Tibial nerve (tissue), 4 donors: ENCODE measurements around the gene RNF220. TPM values are rescaled to one million over a fixed set of nuclear protein-coding genes. Genes with fewer than 3 reads are reported as not detected.

ENCODE experiments used
- DNase-seq, 2 donors: peaks; one replicate each; pipeline ENCODE4 v3.0.0-alpha.2; 2019; ENCODE audit warnings: low spot score in 2 of 2
- H3K27ac ChIP-seq, 4 donors: fragments of 200-600 bp; sonication (generic) in 3 of 4; one replicate each; pipeline ENCODE4 v1.5.1; 2017 to 2019; ENCODE audit warnings: mild to moderate bottlenecking in 1 of 4
- H3K27me3 ChIP-seq, 2 donors: fragments of 200-600 bp; sonication (generic) in 1 of 2; one replicate each; pipeline versions ENCODE4 v1.5.1 to v1.6.0; 2017 to 2019
- H3K36me3 ChIP-seq, 3 donors: fragments of 200-600 bp; sonication (generic); one replicate each; pipeline ENCODE4 v1.5.1; 2018 to 2019
- H3K4me1 ChIP-seq, 4 donors: fragments of 200-600 bp; sonication (generic) in 3 of 4; one replicate each; pipeline ENCODE4 v1.5.1; 2017 to 2019
- H3K4me3 ChIP-seq, 4 donors: fragments of 200-600 bp; sonication (generic) in 3 of 4; one replicate each; pipeline ENCODE4 v1.5.1; 2017 to 2019; ENCODE audit warnings: mild to moderate bottlenecking in 1 of 4, moderate library complexity in 1 of 4
- H3K9me3 ChIP-seq, 4 donors: fragments of 200-600 bp; sonication (generic) in 3 of 4; one replicate each; pipeline ENCODE4 v1.5.1; 2017 to 2019
- EP300 ChIP-seq, 2 donors: sonication (generic); formaldehyde crosslinking; IDR thresholded peaks; one replicate each; pipeline ENCODE4 v1.6.1; 2017; ENCODE audit warnings: antibody characterized with exemption in 2 of 2, mild to moderate bottlenecking in 1 of 2
- POLR2A ChIP-seq, 2 donors: fragments of 450-650 bp; IDR thresholded peaks; one replicate each; pipeline ENCODE4 v1.6.1; 2017; ENCODE audit warnings: antibody characterized with exemption in 2 of 2, mild to moderate bottlenecking in 2 of 2, moderate library complexity in 2 of 2
- WGBS, 2 donors: methylation state at CpG; one replicate each; pipeline ENCODE4 v1.1.5; 2018; 5-methylcytosine and 5-hydroxymethylcytosine counted together
- total RNA-seq, 4 donors: library from RNA; depleted of rRNA; stranded (reverse); fragments of >200 nt; gene quantifications; one replicate each; pipeline ENCODE4 v1.1.0, GENCODE V29; 2016
- TF ChIP-seq, protein P1 (sequence below), 5 experiments: fragments of 200-600 bp in 3 of 5; fragments of 450-650 bp in 2 of 5; sonication (generic) in 3 of 5; IDR thresholded peaks; one replicate each; pipeline ENCODE4 v1.5.1; 2016 to 2019; ENCODE audit warnings: antibody characterized with exemption in 5 of 5, mild to moderate bottlenecking in 3 of 5, moderate library complexity in 2 of 5

Gene RNF220
- total RNA-seq, 4 donors from 2014 or later = 110 to 151 (median 114) TPM

DNA sequence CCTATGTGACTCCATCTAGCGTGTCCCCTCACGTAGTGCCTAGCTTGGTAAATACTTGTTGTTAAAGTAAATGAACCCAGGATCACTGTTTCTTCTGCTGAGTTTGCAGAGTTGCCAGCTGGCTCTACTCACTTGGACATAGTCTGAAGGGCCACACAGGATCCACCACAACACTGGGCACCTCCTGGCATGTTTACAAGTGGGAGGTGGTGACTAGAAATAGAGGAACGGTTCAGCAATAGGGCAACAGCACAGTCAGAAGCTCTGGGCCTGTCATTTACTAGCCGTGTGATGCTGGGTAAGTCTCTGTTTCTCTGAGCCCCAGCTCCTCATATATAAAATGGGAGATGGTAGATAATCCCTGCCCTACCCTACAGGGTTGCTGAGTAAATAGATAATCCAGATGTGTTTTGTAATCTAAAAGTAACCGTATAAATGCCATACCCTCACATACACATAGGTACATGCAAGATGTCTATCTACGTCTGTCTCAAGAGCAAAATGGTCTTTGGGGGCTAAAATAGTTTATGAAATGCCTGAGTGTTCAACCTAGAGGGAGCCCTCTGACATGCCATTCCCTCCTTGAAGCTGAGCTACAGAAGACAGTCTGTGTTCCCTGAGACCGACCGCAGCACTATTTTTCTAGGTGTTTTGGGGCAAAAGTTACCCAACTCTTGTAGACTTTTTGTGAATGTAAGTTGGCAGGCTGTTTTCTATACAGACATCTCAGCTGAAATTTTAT is 20.5 kb downstream of the RNF220 start:
- H3K36me3 ChIP-seq = no peaks in the 10 kb centered on the region
- no peak for DNase-seq
- H3K27me3 ChIP-seq = peaks cover 0 to 62% of the 10 kb centered on the region in 2 donors
- TF ChIP-seq EP300 (IDR thresholded peaks at IDR 0.05) (no peak), POLR2A (IDR thresholded peaks at IDR 0.05) (no peak)
- TF ChIP-seq, protein P1, sequence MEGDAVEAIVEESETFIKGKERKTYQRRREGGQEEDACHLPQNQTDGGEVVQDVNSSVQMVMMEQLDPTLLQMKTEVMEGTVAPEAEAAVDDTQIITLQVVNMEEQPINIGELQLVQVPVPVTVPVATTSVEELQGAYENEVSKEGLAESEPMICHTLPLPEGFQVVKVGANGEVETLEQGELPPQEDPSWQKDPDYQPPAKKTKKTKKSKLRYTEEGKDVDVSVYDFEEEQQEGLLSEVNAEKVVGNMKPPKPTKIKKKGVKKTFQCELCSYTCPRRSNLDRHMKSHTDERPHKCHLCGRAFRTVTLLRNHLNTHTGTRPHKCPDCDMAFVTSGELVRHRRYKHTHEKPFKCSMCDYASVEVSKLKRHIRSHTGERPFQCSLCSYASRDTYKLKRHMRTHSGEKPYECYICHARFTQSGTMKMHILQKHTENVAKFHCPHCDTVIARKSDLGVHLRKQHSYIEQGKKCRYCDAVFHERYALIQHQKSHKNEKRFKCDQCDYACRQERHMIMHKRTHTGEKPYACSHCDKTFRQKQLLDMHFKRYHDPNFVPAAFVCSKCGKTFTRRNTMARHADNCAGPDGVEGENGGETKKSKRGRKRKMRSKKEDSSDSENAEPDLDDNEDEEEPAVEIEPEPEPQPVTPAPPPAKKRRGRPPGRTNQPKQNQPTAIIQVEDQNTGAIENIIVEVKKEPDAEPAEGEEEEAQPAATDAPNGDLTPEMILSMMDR (IDR thresholded peaks at IDR 0.05) = no peak
- no peak overlapping the region for H3K4me3 ChIP-seq
- WGBS, 2 donors = 72 to 88% methylated on average over 8 of the region's 8 CpGs
- peaks cover 0 to 18% (median 2%) of the 10 kb centered on the region in 4 donors for H3K4me1 ChIP-seq
- H3K9me3 ChIP-seq = no peaks in the 10 kb centered on the region
- H3K27ac ChIP-seq = no peak overlapping the region

DNA sequence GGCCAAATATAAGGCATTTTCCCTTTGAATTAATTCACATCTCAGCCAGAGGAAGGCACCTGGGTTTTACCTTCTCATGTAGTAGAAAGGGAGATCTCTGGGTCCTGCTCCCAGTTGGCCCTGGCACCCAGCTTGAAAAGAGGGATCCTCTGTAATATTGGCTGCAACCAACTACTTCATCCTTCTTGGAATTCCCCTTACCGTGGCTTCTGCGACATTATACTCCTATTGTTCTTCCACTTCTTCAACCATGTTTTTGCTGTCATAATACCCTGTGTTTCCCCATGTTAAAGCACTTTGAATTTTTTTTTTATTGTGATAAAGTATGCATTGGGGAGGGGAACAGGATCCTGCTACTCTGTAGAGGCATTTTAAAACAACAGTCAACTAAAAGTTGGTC is 26.8 kb downstream of the RNF220 start:
- Histone ChIP-seq H3K27ac (no peak overlapping the region), H3K4me3 (no peak overlapping the region), H3K27me3 (peaks cover 0 to 31% of the 10 kb centered on the region in 2 donors), H3K36me3 (no peaks in the 10 kb centered on the region), H3K9me3 (no peaks in the 10 kb centered on the region), H3K4me1 (peaks cover 0 to 12% (median 3%) of the 10 kb centered on the region in 4 donors)
- no peak for DNase-seq
- TF ChIP-seq, protein P1 (IDR thresholded peaks at IDR 0.05) = no peak
- no peak for TF ChIP-seq EP300 (IDR thresholded peaks at IDR 0.05)
- WGBS, 2 donors = 63 to 73% methylated on average over 2 of the region's 2 CpGs

DNA sequence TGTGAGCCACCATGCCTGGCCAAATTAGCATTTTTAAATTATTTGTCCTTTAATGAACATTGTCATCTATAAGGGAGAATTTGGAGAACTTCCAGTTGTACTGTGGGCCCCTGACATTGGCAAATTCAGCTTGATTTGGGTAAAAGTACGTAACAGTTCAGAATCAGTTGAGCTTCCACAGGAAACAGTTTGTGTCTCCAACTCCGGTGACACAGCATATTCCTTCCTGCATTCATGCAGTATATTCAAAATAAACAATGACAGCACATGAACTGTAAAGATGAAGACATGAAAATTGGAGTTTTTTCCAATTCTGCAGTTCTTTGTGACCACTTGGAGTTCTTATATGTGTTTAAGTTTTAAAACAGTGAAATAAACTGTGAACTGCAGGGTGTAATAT is 28.2 kb downstream of the RNF220 start:
- Histone ChIP-seq H3K9me3 (no peaks in the 10 kb centered on the region), H3K4me3 (no peak overlapping the region), H3K4me1 (peaks cover 0 to 21% (median 3%) of the 10 kb centered on the region in 4 donors), H3K36me3 (no peaks in the 10 kb centered on the region), H3K27me3 (peaks cover 0 to 20% of the 10 kb centered on the region in 2 donors), H3K27ac (no peak overlapping the region)
- DNase-seq = no peak
- TF ChIP-seq EP300 (IDR thresholded peaks at IDR 0.05) (no peak), POLR2A (IDR thresholded peaks at IDR 0.05) (no peak)
- TF ChIP-seq, protein P1 (IDR thresholded peaks at IDR 0.05) = no peak
- WGBS, 2 donors = 78 to 81% methylated on average over 2 of the region's 2 CpGs

DNA sequence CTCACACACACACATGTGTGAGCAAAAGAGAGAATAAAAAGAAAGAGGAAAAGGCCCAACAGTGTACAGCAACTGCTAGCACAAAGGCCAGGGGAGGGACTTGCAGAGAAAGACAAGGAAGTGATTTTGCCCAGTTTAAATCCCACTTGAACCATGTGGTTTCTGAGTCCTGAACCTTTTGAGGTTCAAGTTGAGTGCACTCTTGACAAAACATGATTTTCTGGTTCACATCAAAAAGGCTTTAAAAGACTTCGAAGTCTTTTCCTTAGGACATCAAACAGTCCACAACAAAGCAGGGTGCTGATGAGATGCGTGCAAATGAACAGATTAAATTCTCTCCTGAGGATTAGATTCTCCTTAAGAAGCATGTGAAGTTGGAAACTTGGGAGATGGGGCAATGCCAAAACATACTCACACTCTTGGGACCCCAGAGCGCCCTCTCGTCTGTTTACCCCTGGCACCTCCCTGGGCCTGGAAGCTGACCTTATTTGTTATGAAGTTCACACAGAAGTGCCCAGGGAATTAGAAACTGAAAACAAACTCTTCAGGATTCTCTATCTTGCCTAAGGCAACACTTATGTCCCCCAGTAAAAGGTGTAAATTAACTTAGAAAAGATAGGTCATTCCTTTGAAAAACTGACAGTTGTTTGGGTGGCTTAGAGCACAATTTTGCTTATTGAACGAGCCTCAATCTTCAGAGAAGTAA is 31.5 kb downstream of the RNF220 start:
- Histone ChIP-seq H3K27me3 (no peaks in the 10 kb centered on the region), H3K4me3 (no peak overlapping the region), H3K36me3 (no peaks in the 10 kb centered on the region), H3K4me1 (peaks cover 0 to 21% (median 3%) of the 10 kb centered on the region in 4 donors), H3K9me3 (no peaks in the 10 kb centered on the region), H3K27ac (peak overlapping the region in 1 of 4 donors; percentile 52)
- 53 to 56% methylated on average over 5 of the region's 5 CpGs for WGBS, 2 donors
- TF ChIP-seq, protein P1 (IDR thresholded peaks at IDR 0.05) = no peak
- TF ChIP-seq POLR2A (IDR thresholded peaks at IDR 0.05) (no peak), EP300 (IDR thresholded peaks at IDR 0.05) (no peak)
- no peak for DNase-seq

DNA sequence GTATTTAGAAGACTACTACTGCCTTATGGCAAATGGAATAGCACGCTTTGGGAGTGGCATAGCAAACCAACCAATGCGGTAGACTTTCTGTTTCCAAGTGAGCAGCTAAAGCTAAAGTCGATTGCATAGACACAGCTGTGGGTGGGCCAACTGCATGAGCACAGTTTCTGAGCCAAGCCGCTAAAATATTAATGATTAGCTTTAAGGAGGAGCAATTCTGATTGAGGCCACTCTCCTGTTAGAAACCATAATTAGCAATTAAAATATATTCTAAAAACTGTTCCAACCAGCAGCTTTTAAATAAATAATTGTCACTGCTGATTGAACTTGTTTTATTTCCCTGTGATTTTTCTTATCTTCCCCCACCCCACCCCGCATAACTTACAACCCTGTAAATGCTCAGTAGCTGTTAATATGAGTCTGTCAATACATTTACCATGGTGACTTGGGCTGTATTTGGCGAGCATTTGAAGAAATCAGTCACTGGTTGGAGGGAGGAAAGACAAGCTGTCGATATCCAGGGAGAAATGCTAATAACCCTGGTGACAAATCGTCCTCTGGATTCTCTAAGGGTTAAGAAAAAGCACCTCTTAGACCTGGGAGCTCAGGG is 32.2 kb downstream of the RNF220 start:
- TF ChIP-seq, protein P1 (IDR thresholded peaks at IDR 0.05) = no peak
- TF ChIP-seq POLR2A (IDR thresholded peaks at IDR 0.05) (no peak), EP300 (IDR thresholded peaks at IDR 0.05) (no peak)

More for the DNA sequence above, 32.2 kb downstream of the RNF220 start:
- H3K36me3 ChIP-seq = no peaks in the 10 kb centered on the region
- no peak for DNase-seq
- H3K27me3 ChIP-seq = no peaks in the 10 kb centered on the region
- no peak overlapping the region for H3K27ac ChIP-seq
- peaks cover 0 to 21% (median 3%) of the 10 kb centered on the region in 4 donors for H3K4me1 ChIP-seq
- no peaks in the 10 kb centered on the region for H3K9me3 ChIP-seq
- 65 to 75% methylated on average over 8 of the region's 8 CpGs for WGBS, 2 donors
- no peak overlapping the region for H3K4me3 ChIP-seq
